HepG2 (cell line): Measurements from ENCODE around the gene ZNF318. TPM values are rescaled to one million over a fixed set of nuclear protein-coding genes. Genes with fewer than 3 reads are reported as not detected.

Source experiments
- CHD2 ChIP-seq: IDR thresholded peaks from 2 replicates; pipeline ENCODE4 v1.6.1; 2011; ENCODE audit warnings: low read depth, low read length, improper control_type of control experiment
- CTCF ChIP-seq: sonication (generic); formaldehyde crosslinking; IDR thresholded peaks from 2 replicates; pipeline ENCODE4 v1.5.0; 2020; ENCODE audit warnings: mild to moderate bottlenecking, missing genetic modification reagents, moderate library complexity
- DMAP1 ChIP-seq: IDR thresholded peaks from 2 replicates; pipeline ENCODE4 v1.6.1; 2016
- FIP1L1 ChIP-seq: fragments of 200-400 bp; formaldehyde crosslinking; IDR thresholded peaks from 2 replicates; pipeline ENCODE4 v1.6.1; 2018; ENCODE audit warnings: low read depth, mild to moderate bottlenecking, low read length, moderate library complexity, borderline replicate concordance; ENCODE audit not compliant: insufficient read depth
- FOXK1 ChIP-seq: sonication (generic); formaldehyde crosslinking; IDR thresholded peaks from 2 replicates; pipeline ENCODE4 v1.4.0; 2020; ENCODE audit warnings: low read depth, missing genetic modification reagents, borderline replicate concordance
- HMG20B ChIP-seq: conservative IDR thresholded peaks from 2 replicates; pipeline ENCODE4 v1.6.1; 2016; ENCODE audit warnings: missing genetic modification reagents, missing compliant biosample characterization
- HMGXB4 ChIP-seq, 2 experiments: sonication (generic) in 1 of 2; formaldehyde crosslinking in 1 of 2; IDR thresholded peaks; 2 replicates each; pipeline versions ENCODE4 v1.4.0 to v1.6.1; 2018 to 2020; ENCODE audit warnings: missing genetic modification reagents in 2 of 2, borderline replicate concordance in 1 of 2, low read depth in 1 of 2, mild to moderate bottlenecking in 1 of 2, missing biosample characterization in 1 of 2
- IRF2 ChIP-seq: IDR thresholded peaks from 2 replicates; pipeline ENCODE4 v1.6.1; 2018; ENCODE audit warnings: missing genetic modification reagents, missing compliant biosample characterization
- MIER3 ChIP-seq: IDR thresholded peaks from 2 replicates; pipeline ENCODE4 v1.6.1; 2016; ENCODE audit warnings: missing compliant biosample characterization, borderline replicate concordance
- MYPOP ChIP-seq: sonication (generic); formaldehyde crosslinking; IDR thresholded peaks from 2 replicates; pipeline ENCODE4 v1.8.1; 2023; ENCODE audit warnings: mild to moderate bottlenecking, moderate library complexity, missing genetic modification reagents
- NCOR1 ChIP-seq: fragments of 200-600 bp; sonication (generic); IDR thresholded peaks from 2 replicates; pipeline ENCODE4 v1.7.0; 2017; ENCODE audit warnings: antibody characterized with exemption, low read length, borderline replicate concordance
- REXO4 ChIP-seq: sonication (generic); formaldehyde crosslinking; IDR thresholded peaks from 2 replicates; pipeline ENCODE4 v1.8.0; 2022; ENCODE audit warnings: missing genetic modification reagents, mild to moderate bottlenecking, borderline replicate concordance
- SCMH1 ChIP-seq: sonication (generic); formaldehyde crosslinking; IDR thresholded peaks from 2 replicates; pipeline ENCODE4 v1.9.0; 2021; ENCODE audit warnings: missing genetic modification reagents, mild to moderate bottlenecking, borderline replicate concordance
- SOX5 ChIP-seq: IDR thresholded peaks from 2 replicates; pipeline ENCODE4 v1.6.1; 2016; ENCODE audit warnings: borderline replicate concordance
- TARDBP ChIP-seq: sonication (generic); formaldehyde crosslinking; IDR thresholded peaks from 2 replicates; pipeline ENCODE4 v1.8.0; 2022; ENCODE audit warnings: mild to moderate bottlenecking, missing genetic modification reagents
- ZNF468 ChIP-seq: sonication (generic); formaldehyde crosslinking; IDR thresholded peaks from 2 replicates; pipeline ENCODE4 v1.8.0; 2022; ENCODE audit warnings: mild to moderate bottlenecking, moderate library complexity, missing genetic modification reagents
- ZNF547 ChIP-seq: sonication (generic); formaldehyde crosslinking; IDR thresholded peaks from 2 replicates; pipeline ENCODE4 v1.5.1; 2020; ENCODE audit warnings: mild to moderate bottlenecking, missing genetic modification reagents
- ZNF574 ChIP-seq: sonication (generic); formaldehyde crosslinking; IDR thresholded peaks from 2 replicates; pipeline ENCODE4 v1.4.0; 2020; ENCODE audit warnings: missing genetic modification reagents
- ZNF577 ChIP-seq: sonication (generic); formaldehyde crosslinking; IDR thresholded peaks from 2 replicates; pipeline ENCODE4 v1.4.0; 2020; ENCODE audit warnings: mild to moderate bottlenecking, low read depth, missing genetic modification reagents, borderline replicate concordance
- ZNF644 ChIP-seq: IDR thresholded peaks from 2 replicates; pipeline ENCODE4 v1.6.1; 2016; ENCODE audit warnings: low read depth
- polyA plus RNA-seq, 8 experiments: library from polyadenylated mRNA; depleted of rRNA in 3 of 8; stranded (reverse) in 7 of 8; unstranded in 1 of 8; fragments of >200 nt; fragmentation: Illumina TruSeq in 4 of 8; extraction: Trizol in 4 of 8; gene quantifications; 2 replicates each; pipeline versions ENCODE4 v1.2.1 to v1.2.3, GENCODE V29; 2011 to 2016; ENCODE audit warnings: low read depth in 4 of 8, missing spikeins in 1 of 8, mixed read lengths in 1 of 8; ENCODE audit not compliant: insufficient read depth in 1 of 8
- total RNA-seq, 5 experiments: library from RNA; depleted of rRNA; stranded (reverse); fragments of >200 nt; fragmentation: Illumina TruSeq; extraction: Trizol; gene quantifications; 2 replicates each; pipeline ENCODE4 v1.2.3, GENCODE V29; 2016; ENCODE audit warnings: low read depth in 1 of 5

The ZNF318 gene
- total and polyA plus RNA-seq, 2 of the 13 experiments (the other 11 are each of a cell fraction or from before 2014, with no cell fraction given) = 13.0 to 14.5 TPM

- peak; percentile 54; the same call in 1 of the 2 replicates for TF ChIP-seq MIER3 (CRISPR knock-in tag)
- 0 out of 2 replicates have a peak, but pooled peaks have one; percentile 34 for TF ChIP-seq REXO4 (CRISPR knock-in tag)
- TF ChIP-seq FIP1L1 = no peak
- TF ChIP-seq ZNF468 = 0 out of 2 replicates have a peak, but pooled peaks have one; percentile 47
- TF ChIP-seq SCMH1 (CRISPR knock-in tag) = no peak
- TF ChIP-seq MYPOP (CRISPR knock-in tag) = no peak
- peak; percentile 60; the same call in 1 of the 2 replicates for TF ChIP-seq ZNF644 (CRISPR knock-in tag)
- TF ChIP-seq DMAP1 = peak; percentile 65; the same call in 1 of the 2 replicates
- TF ChIP-seq CTCF (CRISPR knock-in tag) = peak; percentile 52
- peak; percentile 32; the same call in 1 of the 2 replicates for TF ChIP-seq ZNF547 (CRISPR knock-in tag)
- TF ChIP-seq HMGXB4 (CRISPR knock-in tag; IDR thresholded peaks at IDR 0.05; ENCODE audit: borderline replicate concordance in 1 of 2, low read depth in 1 of 2) = peak in 1 of 2 experiments; percentile 31; a peak in 1 of 4 replicates
- peak; percentile 83 for TF ChIP-seq ZNF574 (CRISPR knock-in tag)
- TF ChIP-seq ZNF577 (CRISPR knock-in tag) = no peak
- TF ChIP-seq IRF2 = peak; percentile 78
- TF ChIP-seq FOXK1 (CRISPR knock-in tag) = peak; percentile 89
- TF ChIP-seq CHD2 = no peak
- peak; percentile 85 for TF ChIP-seq SOX5 (CRISPR knock-in tag)
- 0 out of 2 replicates have a peak, but pooled peaks have one; percentile 32 for TF ChIP-seq HMG20B
- TF ChIP-seq TARDBP = peak; percentile 55; the same call in 1 of the 2 replicates
- peak; percentile 92 for TF ChIP-seq NCOR1
Measured at GRCh38 chr6:43290905-43291355, 78.5 kb downstream of the ZNF318 start (continued).
